ENCODE data around the gene CYP19A1.

GRCh38 chr15:51171634-51171932 is 166.8 kb downstream of the CYP19A1 start:
- no peak for TF ChIP-seq EZH2 (IDR thresholded peaks at IDR 0.05; ENCODE audit: borderline replicate concordance, low read length)
- TF ChIP-seq, protein P1, sequence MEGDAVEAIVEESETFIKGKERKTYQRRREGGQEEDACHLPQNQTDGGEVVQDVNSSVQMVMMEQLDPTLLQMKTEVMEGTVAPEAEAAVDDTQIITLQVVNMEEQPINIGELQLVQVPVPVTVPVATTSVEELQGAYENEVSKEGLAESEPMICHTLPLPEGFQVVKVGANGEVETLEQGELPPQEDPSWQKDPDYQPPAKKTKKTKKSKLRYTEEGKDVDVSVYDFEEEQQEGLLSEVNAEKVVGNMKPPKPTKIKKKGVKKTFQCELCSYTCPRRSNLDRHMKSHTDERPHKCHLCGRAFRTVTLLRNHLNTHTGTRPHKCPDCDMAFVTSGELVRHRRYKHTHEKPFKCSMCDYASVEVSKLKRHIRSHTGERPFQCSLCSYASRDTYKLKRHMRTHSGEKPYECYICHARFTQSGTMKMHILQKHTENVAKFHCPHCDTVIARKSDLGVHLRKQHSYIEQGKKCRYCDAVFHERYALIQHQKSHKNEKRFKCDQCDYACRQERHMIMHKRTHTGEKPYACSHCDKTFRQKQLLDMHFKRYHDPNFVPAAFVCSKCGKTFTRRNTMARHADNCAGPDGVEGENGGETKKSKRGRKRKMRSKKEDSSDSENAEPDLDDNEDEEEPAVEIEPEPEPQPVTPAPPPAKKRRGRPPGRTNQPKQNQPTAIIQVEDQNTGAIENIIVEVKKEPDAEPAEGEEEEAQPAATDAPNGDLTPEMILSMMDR (IDR thresholded peaks at IDR 0.05; ENCODE audit: low read length) = no peak

Measured in OCI-LY1 (cell line).